ENCODE data around the gene IQCH.
"Not testable (repeated sequence)": the region's sequence is repeated elsewhere in the genome, so short reads cannot be mapped to it uniquely, and the experiment has no call there.

IQCH gene

DNA sequence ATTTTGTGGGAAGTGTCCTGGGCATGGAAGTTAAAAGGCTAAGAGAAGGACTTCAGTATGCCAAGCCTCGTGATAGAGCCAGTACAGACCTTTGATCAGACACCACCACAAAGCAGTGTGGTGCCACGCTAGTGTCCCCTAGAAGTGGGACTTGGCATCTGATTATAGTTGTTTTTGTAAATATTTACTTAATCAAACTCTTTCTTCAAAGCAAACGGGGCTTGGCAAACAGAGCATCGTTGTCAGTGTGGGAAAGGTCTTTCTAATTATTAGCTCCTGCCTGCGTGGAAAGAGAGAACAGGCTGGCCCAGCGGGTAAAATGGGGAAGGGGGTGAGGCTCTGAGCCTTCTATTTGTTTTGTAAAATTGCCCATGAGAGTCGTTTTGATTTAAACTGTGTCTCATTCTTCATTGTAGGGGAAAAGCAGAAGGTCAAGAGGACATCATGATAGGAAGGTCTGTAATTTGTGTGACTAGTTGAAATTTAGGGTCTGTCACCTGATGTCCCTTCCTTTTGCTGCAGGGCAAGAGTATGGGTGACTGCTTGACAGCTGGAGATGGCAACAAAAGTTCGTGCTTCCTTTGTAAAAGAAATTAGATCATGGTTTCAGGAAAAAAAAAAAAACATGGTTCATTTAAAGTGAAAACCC lies 105.0 kb downstream of the IQCH start:
- TF ChIP-seq JUND (IDR thresholded peaks at IDR 0.05; ENCODE audit: low read depth): no peak
- no peak for DNase-seq (ENCODE audit: low read depth in 1 of 2, low spot score in 1 of 2)
- in situ Hi-C loops (cut with HindIII; ENCODE audit: low pct_unique_long_range_greater_than_20kb, low sequenced_read_pairs): no loop called here

DNA sequence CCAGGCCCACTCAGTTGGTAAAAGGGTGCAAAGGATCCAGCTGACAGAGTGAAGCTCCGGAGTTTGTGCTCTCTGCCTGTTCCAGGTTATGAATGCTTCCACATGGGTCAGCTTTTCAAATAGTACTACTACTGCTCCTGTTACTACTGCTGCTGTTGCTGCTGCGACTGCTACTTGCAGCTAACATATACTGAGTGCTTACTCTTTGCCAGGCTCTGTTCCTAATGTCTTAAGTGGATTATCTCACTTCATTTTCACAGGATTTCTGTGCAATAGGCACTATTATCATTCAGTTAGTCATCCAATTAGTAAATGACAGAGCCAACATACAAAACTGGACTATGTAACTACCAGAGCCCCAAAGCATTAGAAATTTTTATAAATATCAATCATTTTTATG lies 106.5 kb downstream of the IQCH start:
- in situ Hi-C loops (cut with HindIII; ENCODE audit: low pct_unique_long_range_greater_than_20kb, low sequenced_read_pairs): no loop called here

DNA sequence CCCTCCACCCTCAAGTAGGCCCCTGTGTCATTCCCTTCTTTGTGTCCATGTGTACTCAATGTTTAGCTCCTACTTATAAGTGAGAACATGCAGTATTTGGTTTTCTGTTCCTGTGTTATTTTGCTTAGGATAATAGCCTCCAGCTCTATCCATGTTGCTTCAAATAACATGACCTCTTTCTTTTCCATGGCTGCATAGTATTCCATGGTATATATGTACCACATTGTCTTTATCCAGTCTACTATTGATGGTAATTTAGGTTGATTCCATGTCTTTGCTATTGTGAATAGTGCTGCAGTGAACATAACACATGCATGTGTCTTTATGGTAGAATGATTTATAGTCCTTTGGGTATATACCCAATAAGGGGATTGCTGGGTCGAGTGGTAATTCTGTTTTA lies 109.1 kb downstream of the IQCH start:
- DNase-seq (ENCODE audit: low read depth in 1 of 2, low spot score in 1 of 2); in situ Hi-C loops (cut with HindIII; ENCODE audit: low pct_unique_long_range_greater_than_20kb, low sequenced_read_pairs): not testable (repeated sequence)

More for the DNA sequence above, 106.5 kb downstream of the IQCH start:
- no peak for DNase-seq (ENCODE audit: low read depth in 1 of 2, low spot score in 1 of 2)
- TF ChIP-seq JUND (IDR thresholded peaks at IDR 0.05; ENCODE audit: low read depth): no peak

DNA sequence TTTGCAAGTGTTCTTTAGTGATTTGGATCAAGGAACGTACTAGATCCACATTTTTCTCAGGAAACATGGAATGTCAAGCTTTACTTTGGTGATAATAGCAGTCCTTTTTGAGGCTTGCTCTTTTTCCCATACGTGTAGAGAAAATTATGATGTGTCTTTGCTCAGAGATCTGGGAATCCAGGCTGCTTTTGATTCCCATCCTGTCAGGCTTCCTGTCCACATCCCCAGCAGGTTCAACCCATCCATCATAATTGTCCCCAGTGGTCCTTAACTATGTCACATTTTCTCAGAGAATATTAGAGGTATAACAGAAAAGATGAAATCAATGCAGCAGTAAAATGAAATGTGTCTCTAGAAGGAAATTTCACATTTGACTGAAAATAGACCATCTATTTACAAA lies 111.4 kb downstream of the IQCH start:
- in situ Hi-C loops (cut with HindIII; ENCODE audit: low pct_unique_long_range_greater_than_20kb, low sequenced_read_pairs): no loop called here
- DNase-seq (ENCODE audit: low read depth in 1 of 2, low spot score in 1 of 2): no peak
- no peak for TF ChIP-seq JUND (IDR thresholded peaks at IDR 0.05; ENCODE audit: low read depth)

DNA sequence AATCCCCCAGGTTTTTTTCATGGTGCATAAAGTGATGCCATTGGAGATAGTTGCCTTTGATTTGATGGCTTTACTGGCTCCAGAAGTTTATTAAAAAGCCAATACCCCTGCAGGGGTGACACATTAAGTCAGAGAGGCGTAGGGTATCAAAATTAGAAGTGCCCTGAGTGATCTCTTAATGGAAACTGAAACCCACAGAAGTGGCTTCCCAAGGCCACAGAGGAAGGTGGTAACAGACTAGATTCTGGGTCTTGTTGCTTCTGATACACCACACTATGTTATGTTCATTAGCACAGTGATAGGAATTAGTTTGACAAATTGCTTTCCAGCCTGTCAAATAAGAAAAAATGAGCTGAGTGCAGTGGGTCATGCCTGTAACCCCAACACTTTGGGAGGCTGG lies 112.3 kb downstream of the IQCH start:
- in situ Hi-C loops (cut with HindIII; ENCODE audit: low pct_unique_long_range_greater_than_20kb, low sequenced_read_pairs): no loop called here
- no peak for DNase-seq (ENCODE audit: low read depth in 1 of 2, low spot score in 1 of 2)
- no peak for TF ChIP-seq JUND (IDR thresholded peaks at IDR 0.05; ENCODE audit: low read depth)

DNA sequence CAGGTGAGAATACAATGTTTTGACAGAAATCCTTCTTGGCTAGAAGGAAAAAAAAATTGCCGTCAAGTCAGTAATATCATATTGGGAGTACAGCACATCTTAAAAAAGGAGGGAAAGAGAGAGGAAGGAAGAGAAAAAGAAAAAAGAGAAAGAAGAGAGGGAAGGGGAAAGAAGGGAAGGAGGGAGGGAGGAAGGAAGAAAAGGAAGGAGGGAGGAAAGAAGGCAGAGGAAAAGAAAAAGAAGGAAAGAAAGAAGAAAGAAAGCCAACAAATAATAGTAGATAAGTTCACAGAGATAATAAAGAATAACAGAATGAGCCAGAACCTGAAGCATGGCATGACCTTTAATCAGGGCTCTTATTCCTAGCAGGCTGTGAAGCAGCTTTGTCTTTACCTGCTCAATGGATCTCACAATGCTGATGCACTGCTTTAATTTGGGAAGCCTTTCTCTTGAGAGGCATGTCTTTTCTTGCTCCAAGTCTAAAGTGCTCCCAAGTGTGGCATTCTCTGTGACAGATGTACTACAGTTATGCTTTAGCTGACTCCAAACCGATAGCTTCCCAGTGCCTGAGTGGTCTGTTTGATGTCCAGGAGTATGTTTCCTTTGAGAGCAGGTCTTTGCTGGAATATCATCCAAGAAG lies 114.9 kb downstream of the IQCH start:
- DNase-seq (ENCODE audit: low read depth in 1 of 2, low spot score in 1 of 2): no peak
- in situ Hi-C loops (cut with HindIII; ENCODE audit: low pct_unique_long_range_greater_than_20kb, low sequenced_read_pairs): no loop called here
- no peak for TF ChIP-seq JUND (IDR thresholded peaks at IDR 0.05; ENCODE audit: low read depth)

DNA sequence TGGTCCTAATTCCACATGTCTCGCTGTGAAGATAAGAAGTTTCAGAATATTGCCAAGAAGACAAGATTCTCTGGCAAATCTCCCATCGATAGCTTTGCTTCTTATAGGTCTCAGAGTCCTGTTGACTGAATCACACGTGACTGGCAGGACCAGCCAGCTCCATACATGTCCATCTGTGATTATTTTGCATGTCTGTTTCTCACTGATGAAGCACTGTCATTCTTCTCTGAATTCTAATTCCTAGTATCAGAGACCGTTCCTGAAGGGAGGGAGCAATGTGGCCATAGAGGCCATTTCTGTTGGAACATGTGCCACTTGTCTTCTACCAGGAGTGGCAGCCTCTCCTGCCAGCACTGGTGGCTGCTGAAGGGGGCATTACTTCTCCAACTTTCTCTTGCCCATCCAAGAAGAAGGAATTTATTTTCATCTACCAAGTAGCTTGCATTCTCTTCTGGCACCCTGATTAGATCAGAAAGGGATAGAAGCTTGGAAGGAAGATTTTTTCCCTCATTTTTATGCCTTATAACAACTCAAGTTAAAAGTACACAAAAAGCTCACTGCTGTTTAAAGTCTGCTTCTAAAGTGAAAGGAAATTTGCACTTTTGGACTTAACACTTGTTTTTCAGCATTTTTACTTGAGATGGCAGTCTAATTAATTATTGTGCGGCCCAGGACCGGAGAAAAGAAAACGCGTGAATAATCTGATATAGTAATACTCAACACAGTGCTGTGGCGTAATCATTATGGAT lies 115.8 kb downstream of the IQCH start:
- in situ Hi-C loops (cut with HindIII; ENCODE audit: low pct_unique_long_range_greater_than_20kb, low sequenced_read_pairs): no loop called here
- TF ChIP-seq JUND (IDR thresholded peaks at IDR 0.05; ENCODE audit: low read depth): no peak

DNA sequence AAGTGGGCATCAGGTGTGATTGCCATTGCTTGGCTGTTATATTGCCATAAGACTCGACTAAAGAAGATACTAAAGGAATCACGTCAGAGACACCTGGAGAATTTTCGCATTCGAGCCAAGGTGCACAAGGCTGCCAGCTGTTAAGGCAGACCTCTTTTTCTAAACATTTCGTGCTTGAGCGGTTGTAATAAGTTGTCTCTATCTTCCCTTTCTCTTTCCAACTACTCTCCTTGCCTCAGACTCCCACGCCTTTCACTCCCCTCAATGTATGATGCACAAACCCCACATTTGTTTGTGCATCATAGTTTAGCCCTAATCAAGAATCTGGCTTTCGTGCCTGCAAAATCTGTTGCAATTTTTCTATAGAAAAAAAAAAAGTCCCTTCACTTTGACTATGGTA lies 118.0 kb downstream of the IQCH start:
- no peak for TF ChIP-seq JUND (IDR thresholded peaks at IDR 0.05; ENCODE audit: low read depth)
- in situ Hi-C loops (cut with HindIII; ENCODE audit: low pct_unique_long_range_greater_than_20kb, low sequenced_read_pairs): no loop called here
- DNase-seq (ENCODE audit: low read depth in 1 of 2, low spot score in 1 of 2): no peak

More for the DNA sequence above, 115.8 kb downstream of the IQCH start:
- no peak for DNase-seq (ENCODE audit: low read depth in 1 of 2, low spot score in 1 of 2)

DNA sequence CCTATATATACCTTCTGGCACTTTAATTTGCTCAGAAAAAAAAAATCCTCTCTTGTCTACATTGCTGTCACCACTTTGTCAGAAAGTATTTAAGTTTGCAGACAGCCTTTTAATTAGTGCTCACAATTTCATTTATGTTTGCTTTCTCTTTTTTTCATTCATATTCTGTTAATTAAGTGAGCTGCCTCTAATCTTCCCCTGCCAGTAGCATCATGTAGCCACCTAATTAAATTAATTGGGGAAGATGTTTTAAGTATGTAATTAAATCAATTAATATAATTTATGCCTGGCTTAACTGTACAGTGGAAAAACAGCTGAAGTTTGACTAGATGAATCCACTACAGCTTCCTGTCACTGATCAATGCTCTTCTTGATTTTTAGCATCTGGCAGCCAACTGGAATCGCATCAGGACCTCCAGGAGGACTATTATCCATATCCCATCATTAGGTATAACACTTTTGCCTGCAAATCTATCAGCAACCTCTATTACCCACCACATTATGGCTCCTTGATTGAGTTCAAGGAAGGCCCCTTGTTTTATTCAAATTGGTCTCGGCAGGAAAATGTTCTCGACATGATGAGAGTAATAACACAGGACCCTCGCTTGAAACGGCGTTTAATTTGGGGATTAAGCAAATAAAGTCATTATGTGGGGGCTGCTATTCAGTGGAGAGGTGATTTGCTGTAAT lies 118.5 kb downstream of the IQCH start:
- in situ Hi-C loops (cut with HindIII; ENCODE audit: low pct_unique_long_range_greater_than_20kb, low sequenced_read_pairs): no loop called here
- no peak for DNase-seq (ENCODE audit: low read depth in 1 of 2, low spot score in 1 of 2)
- TF ChIP-seq JUND (IDR thresholded peaks at IDR 0.05; ENCODE audit: low read depth): no peak

DNA sequence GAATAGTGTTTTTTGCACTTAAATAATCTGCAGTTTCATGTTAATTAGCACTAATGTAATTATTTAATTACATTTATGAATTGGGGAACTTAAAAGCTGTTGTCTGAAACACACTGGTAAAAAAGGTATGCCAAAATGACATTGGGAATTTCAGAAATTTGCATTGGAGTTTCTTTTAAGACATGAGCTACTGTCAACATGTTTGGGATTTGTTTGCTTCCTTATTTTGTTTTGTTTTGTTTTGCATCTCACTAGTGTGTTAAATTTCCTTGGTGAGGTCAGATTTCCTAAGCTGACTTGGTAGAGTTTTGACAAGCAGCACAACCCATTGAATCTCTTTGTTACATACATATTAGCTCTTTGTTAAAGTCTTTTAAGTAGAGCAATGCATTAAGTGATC lies 119.4 kb downstream of the IQCH start:
- TF ChIP-seq JUND (IDR thresholded peaks at IDR 0.05; ENCODE audit: low read depth): no peak
- in situ Hi-C loops (cut with HindIII; ENCODE audit: low pct_unique_long_range_greater_than_20kb, low sequenced_read_pairs): no loop called here
- no peak for DNase-seq (ENCODE audit: low read depth in 1 of 2, low spot score in 1 of 2)

DNA sequence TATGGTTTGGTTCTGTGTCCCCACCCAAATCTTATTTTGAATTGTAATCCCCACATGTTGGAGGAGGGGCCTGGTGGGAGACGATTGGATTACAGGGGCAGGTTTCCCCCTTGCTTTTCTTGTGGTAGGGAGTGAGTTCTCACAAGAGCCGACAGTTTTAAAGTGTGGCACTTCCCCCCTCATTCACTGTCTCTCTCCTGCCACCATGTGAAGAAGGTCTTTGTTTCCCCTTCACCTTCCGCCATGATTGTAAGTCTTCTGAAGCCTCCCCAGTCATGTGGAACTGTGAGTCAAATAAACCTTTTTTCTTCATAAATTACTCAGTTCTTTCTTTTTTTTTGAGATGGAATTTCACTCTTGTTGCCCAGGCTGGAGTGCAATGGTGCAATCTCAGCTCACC lies 124.9 kb downstream of the IQCH start:
- DNase-seq (ENCODE audit: low read depth in 1 of 2, low spot score in 1 of 2): no peak
- in situ Hi-C loops (cut with HindIII; ENCODE audit: low pct_unique_long_range_greater_than_20kb, low sequenced_read_pairs): no loop called here
- no peak for TF ChIP-seq JUND (IDR thresholded peaks at IDR 0.05; ENCODE audit: low read depth)

DNA sequence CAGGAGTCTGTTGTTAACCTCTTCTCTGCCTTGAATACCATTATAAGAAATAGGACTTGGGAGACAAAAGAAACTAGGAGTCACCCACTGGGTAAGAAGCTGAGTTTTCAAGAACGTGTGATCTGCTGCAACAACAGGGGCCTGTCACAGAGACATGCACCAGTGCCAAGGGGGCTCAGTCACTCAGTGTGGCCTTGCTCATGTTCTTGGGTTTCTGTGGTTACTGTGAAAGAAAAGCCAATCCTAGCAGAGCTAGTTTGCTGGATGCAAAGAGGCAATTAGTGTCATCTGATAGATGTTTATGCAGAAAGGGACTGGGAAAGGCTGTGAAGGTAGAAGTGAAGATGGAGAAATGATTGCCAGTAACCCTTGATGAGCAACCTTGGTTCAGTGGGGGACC lies 126.3 kb downstream of the IQCH start:
- no peak for DNase-seq (ENCODE audit: low read depth in 1 of 2, low spot score in 1 of 2)

More for the DNA sequence above, 126.3 kb downstream of the IQCH start:
- TF ChIP-seq JUND (IDR thresholded peaks at IDR 0.05; ENCODE audit: low read depth): no peak
- in situ Hi-C loops (cut with HindIII; ENCODE audit: low pct_unique_long_range_greater_than_20kb, low sequenced_read_pairs): no loop called here

Measured in T47D (cell line).